Endodermal cell (in vitro differentiated cells): ENCODE results near the gene EVX2. TPM values are rescaled to one million over a fixed set of nuclear protein-coding genes. Genes with fewer than 3 reads are reported as not detected.

Experiments
- DNase-seq: peaks from one replicate; pipeline ENCODE4 v3.0.0-alpha.2; 2017
- H3K27ac ChIP-seq: 2 replicates; pipeline ENCODE4 v1.5.1; 2013; ENCODE audit warnings: mild to moderate bottlenecking, low read depth, low read length, moderate library complexity
- H3K27me3 ChIP-seq: 2 replicates; pipeline ENCODE4 v1.6.1; 2013; ENCODE audit warnings: mild to moderate bottlenecking, low read length, moderate library complexity; ENCODE audit not compliant: insufficient read depth, control insufficient read depth, poor library complexity, severe bottlenecking
- H3K36me3 ChIP-seq: 2 replicates; pipeline ENCODE4 v1.7.0; 2013; ENCODE audit warnings: mild to moderate bottlenecking, low read length, moderate library complexity; ENCODE audit not compliant: control insufficient read depth, insufficient read depth
- H3K4me1 ChIP-seq: one replicate; pipeline ENCODE4 v1.7.0; 2013; ENCODE audit warnings: low read length; ENCODE audit not compliant: control insufficient read depth, insufficient read depth
- H3K4me3 ChIP-seq: 2 replicates; pipeline ENCODE4 v1.5.1; 2013; ENCODE audit warnings: mild to moderate bottlenecking, low read length, moderate library complexity
- H3K9ac ChIP-seq: 2 replicates; pipeline ENCODE4 v1.6.1; 2013; ENCODE audit warnings: mild to moderate bottlenecking, low read length, moderate library complexity; ENCODE audit not compliant: poor library complexity, severe bottlenecking; ENCODE audit errors: extremely low read depth
- H3K9me3 ChIP-seq: 2 replicates; pipeline ENCODE4 v1.6.1; 2013; ENCODE audit warnings: mild to moderate bottlenecking, low read length, moderate library complexity; ENCODE audit not compliant: control insufficient read depth
- H3K27ac Mint-ChIP-seq: 2 replicates; pipeline ENCODE4 v1.8.0; 2020; ENCODE audit warnings: mixed read lengths
- H3K27me3 Mint-ChIP-seq: 2 replicates; pipeline ENCODE4 v1.8.0; 2021; ENCODE audit warnings: mild to moderate bottlenecking, mixed read lengths; ENCODE audit not compliant: insufficient read depth
- H3K36me3 Mint-ChIP-seq: 2 replicates; pipeline ENCODE4 v1.8.0; 2020; ENCODE audit warnings: low read depth, mixed read lengths
- H3K4me1 Mint-ChIP-seq: 2 replicates; pipeline ENCODE4 v1.8.0; 2020; ENCODE audit warnings: mixed read lengths
- H3K4me3 Mint-ChIP-seq: 2 replicates; pipeline ENCODE4 v1.8.0; 2020; ENCODE audit warnings: mild to moderate bottlenecking, moderate library complexity, mixed read lengths
- H3K9me3 Mint-ChIP-seq: 2 replicates; pipeline ENCODE4 v1.8.0; 2020; ENCODE audit warnings: mild to moderate bottlenecking, mixed read lengths
- WGBS, 2 experiments: methylation state at CpG; one replicate each; pipeline versions ENCODE4 v1.1.5 to v1.1.7; 2013; ENCODE audit warnings: missing lambda C conversion rate in 2 of 2, mixed read lengths in 1 of 2; ENCODE audit not compliant: insufficient coverage in 1 of 2, insufficient read length in 1 of 2; 5-methylcytosine and 5-hydroxymethylcytosine counted together
- total RNA-seq, 2 donors: library from RNA; stranded (reverse); fragmentation: NEBNext Ultra II Directional in 1 of 2; extraction: Animal tissue kit (Norgen Biotek cat#: 25700) in 1 of 2; gene quantifications; 2 replicates in 1 of 2; 3 replicates in 1 of 2; pipeline ENCODE4 v1.2.1, GENCODE V29; 2021
- TF ChIP-seq, protein P1 (sequence below): fragments of 200-600 bp; sonication (generic); conservative IDR thresholded peaks from 2 replicates; pipeline ENCODE4 v1.5.0; 2021; ENCODE audit warnings: antibody characterized with exemption, mild to moderate bottlenecking

The EVX2 gene
- total RNA-seq, 2 donors from 2014 or later: not detected

DNA sequence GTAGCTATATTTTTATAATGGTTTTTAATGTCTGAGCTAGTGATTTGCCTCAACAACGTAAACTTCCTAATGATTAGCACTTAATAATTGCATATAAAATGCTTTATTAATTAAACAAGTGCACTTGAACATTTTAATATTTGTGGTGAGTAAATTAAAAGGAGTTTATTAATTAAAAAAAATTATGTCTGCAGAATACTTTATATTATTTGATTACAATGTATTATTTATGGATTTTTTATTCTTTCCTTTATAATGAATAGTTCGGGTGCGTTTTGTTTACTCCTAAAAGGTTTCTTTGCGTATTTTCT lies 48.0 kb upstream of the EVX2 start:
- Histone ChIP-seq H3K27ac (no peak overlapping the region), H3K9me3 (no peaks in the 10 kb centered on the region), H3K36me3 (no peaks in the 10 kb centered on the region), H3K9ac (no peak overlapping the region), H3K4me3 (no peak overlapping the region), H3K4me1 (peaks cover under 1% of the 10 kb centered on the region), H3K27me3 (peaks cover 100% of the 10 kb centered on the region)
- Mint-ChIP-seq H3K27me3 (peaks cover 96% of the 10 kb centered on the region), H3K9me3 (no peaks in the 10 kb centered on the region), H3K4me1 (peaks cover 12% of the 10 kb centered on the region), H3K4me3 (no peak overlapping the region), H3K27ac (no peak overlapping the region), H3K36me3 (no peaks in the 10 kb centered on the region)
- TF ChIP-seq, protein P1, sequence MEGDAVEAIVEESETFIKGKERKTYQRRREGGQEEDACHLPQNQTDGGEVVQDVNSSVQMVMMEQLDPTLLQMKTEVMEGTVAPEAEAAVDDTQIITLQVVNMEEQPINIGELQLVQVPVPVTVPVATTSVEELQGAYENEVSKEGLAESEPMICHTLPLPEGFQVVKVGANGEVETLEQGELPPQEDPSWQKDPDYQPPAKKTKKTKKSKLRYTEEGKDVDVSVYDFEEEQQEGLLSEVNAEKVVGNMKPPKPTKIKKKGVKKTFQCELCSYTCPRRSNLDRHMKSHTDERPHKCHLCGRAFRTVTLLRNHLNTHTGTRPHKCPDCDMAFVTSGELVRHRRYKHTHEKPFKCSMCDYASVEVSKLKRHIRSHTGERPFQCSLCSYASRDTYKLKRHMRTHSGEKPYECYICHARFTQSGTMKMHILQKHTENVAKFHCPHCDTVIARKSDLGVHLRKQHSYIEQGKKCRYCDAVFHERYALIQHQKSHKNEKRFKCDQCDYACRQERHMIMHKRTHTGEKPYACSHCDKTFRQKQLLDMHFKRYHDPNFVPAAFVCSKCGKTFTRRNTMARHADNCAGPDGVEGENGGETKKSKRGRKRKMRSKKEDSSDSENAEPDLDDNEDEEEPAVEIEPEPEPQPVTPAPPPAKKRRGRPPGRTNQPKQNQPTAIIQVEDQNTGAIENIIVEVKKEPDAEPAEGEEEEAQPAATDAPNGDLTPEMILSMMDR: no peak
- DNase-seq: no peak
- 30% methylated on average over 3 of the region's 4 CpGs; no CpG with 5 or more reads in 1 of the 2 experiments for WGBS, 2 experiments

DNA sequence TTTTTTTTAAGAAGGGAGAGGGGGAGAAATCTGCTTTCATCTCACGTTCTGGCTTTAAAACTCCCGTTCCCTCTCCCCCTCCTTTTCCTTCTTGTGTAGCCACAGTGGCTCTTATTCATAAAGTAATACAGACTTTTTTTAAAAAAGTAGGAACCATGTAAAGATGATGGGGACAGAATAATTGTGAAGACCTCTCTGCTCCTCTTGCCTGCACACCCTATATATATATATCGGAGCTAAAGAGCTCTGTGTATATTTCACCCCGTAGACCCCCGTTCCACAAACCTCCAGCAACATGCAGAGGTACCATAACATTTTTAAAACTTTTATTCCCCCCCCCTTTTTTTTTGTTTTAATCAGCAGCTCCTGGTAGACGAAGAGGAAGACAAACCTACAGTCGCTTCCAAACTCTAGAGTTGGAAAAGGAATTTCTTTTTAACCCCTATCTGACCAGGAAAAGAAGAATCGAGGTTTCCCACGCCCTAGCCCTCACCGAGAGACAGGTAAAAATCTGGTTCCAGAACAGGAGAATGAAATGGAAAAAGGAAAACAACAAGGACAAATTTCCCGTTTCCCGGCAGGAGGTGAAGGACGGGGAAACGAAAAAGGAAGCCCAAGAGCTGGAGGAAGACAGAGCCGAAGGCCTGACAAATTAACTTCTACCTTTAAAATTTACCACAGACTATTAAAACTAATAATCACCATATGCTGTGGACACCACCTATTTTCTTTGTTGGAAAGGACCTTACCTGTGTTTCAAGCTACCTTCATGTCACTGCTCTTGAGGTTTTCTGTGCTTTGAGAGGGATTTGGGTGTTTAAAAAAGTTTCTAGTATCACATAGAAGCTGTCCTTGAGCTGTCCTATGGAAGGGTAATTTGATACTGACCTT lies 47.4 kb upstream of the EVX2 start:
- Mint-ChIP-seq H3K4me1 (peaks cover 12% of the 10 kb centered on the region), H3K27me3 (peaks cover 96% of the 10 kb centered on the region), H3K9me3 (no peaks in the 10 kb centered on the region), H3K36me3 (no peaks in the 10 kb centered on the region), H3K4me3 (no peak overlapping the region), H3K27ac (no peak overlapping the region)
- Histone ChIP-seq H3K36me3 (no peaks in the 10 kb centered on the region), H3K9me3 (no peaks in the 10 kb centered on the region), H3K27ac (no peak overlapping the region), H3K4me1 (no peaks in the 10 kb centered on the region), H3K27me3 (peaks cover 100% of the 10 kb centered on the region), H3K9ac (no peak overlapping the region), H3K4me3 (no peak overlapping the region)
- DNase-seq: no peak
- WGBS, 2 experiments: 13 to 17% methylated on average over 10 to 13 of the region's 15 CpGs
- TF ChIP-seq, protein P1: no peak

DNA sequence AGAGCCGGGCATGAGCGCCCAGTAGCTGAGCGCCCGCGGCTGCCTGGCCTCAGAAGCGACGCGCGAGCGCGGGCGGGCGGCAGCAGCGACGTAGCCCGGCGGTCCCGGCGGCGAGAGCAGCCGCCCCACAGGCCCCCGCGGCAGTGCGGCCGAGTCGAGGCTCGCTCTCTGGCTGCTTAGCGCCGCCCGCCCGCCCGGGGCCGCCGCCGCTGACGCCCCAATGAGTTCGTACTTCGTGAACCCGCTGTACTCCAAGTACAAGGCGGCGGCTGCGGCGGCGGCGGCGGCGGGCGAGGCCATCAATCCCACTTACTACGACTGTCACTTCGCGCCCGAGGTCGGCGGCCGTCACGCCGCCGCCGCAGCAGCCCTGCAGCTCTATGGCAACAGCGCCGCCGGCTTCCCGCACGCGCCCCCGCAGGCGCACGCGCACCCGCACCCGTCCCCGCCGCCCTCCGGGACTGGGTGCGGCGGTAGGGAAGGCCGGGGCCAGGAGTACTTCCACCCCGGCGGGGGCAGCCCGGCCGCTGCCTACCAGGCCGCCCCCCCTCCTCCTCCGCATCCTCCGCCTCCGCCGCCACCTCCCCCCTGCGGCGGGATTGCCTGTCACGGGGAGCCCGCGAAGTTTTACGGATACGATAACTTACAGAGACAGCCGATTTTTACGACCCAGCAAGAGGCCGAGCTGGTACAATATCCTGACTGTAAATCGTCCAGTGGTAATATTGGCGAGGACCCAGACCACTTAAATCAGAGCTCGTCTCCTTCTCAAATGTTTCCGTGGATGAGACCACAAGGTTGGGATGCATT lies 46.6 kb upstream of the EVX2 start:
- H3K27ac ChIP-seq: no peak overlapping the region
- Mint-ChIP-seq H3K27ac (no peak overlapping the region), H3K36me3 (no peaks in the 10 kb centered on the region), H3K4me3 (peak overlapping the region; percentile 33), H3K4me1 (peaks cover 12% of the 10 kb centered on the region), H3K9me3 (no peaks in the 10 kb centered on the region), H3K27me3 (peaks cover 96% of the 10 kb centered on the region)
- WGBS, 2 experiments: 1 to 2% methylated on average over 13 to 100 of the region's 100 CpGs
- no peak overlapping the region for H3K4me3 ChIP-seq
- peaks cover 100% of the 10 kb centered on the region for H3K27me3 ChIP-seq
- TF ChIP-seq, protein P1: no peak
- H3K9ac ChIP-seq: no peak overlapping the region
- H3K4me1 ChIP-seq: no peaks in the 10 kb centered on the region
- H3K9me3 ChIP-seq: no peaks in the 10 kb centered on the region
- H3K36me3 ChIP-seq: no peaks in the 10 kb centered on the region
- DNase-seq: peak; percentile 78
